GM18502 (cell line): Measurements from ENCODE around the gene RHOT1.
"Not testable (repeated sequence)": the region's sequence is repeated elsewhere in the genome, so short reads cannot be mapped to it uniquely, and the experiment has no call there.

Experiments
- ATAC-seq: cut with Tn5 transposase; IDR thresholded peaks from one replicate; pipeline ENCODE4 v1.9.1; 2021; ENCODE audit warnings: mild to moderate bottlenecking; ENCODE audit not compliant: unreplicated experiment, poor library complexity

Gene RHOT1

GRCh38 chr17:32120716-32121115 lies 21.6 kb upstream of the RHOT1 start:
- no peak for ATAC-seq

- no peak for ATAC-seq
Measured at GRCh38 chr17:32123782-32124181, 18.5 kb upstream of the RHOT1 start.

GRCh38 chr17:32124985-32125847 lies 17.1 kb upstream of the RHOT1 start:
- no peak for ATAC-seq

- no peak for ATAC-seq
Measured at GRCh38 chr17:32125848-32126153, 16.5 kb upstream of the RHOT1 start.

- no peak for ATAC-seq
Measured at GRCh38 chr17:32126325-32126724, 16.0 kb upstream of the RHOT1 start.

GRCh38 chr17:32126746-32127145 lies 15.6 kb upstream of the RHOT1 start:
- ATAC-seq: no peak

- peak; percentile 86 for ATAC-seq
Measured at GRCh38 chr17:32127158-32127897, 15.0 kb upstream of the RHOT1 start.

GRCh38 chr17:32128470-32128869 lies 13.8 kb upstream of the RHOT1 start:
- ATAC-seq: not testable (repeated sequence)

GRCh38 chr17:32135497-32136117 lies 6.7 kb upstream of the RHOT1 start:
- not testable (repeated sequence) for ATAC-seq

GRCh38 chr17:32136856-32137255 lies 5.4 kb upstream of the RHOT1 start:
- no peak for ATAC-seq

GRCh38 chr17:32139504-32139903 lies 2.8 kb upstream of the RHOT1 start:
- ATAC-seq: not testable (repeated sequence)

GRCh38 chr17:32141258-32141657 lies 1.0 kb upstream of the RHOT1 start:
- no peak for ATAC-seq

- ATAC-seq: no peak
Measured at GRCh38 chr17:32141679-32142037, 644 bp upstream of the RHOT1 start.

GRCh38 chr17:32142857-32143526 lies 690 bp downstream of the RHOT1 start:
- ATAC-seq: no peak

GRCh38 chr17:32143527-32143870 lies 1.2 kb downstream of the RHOT1 start:
- no peak for ATAC-seq

GRCh38 chr17:32144442-32144841 lies 2.1 kb downstream of the RHOT1 start:
- not testable (repeated sequence) for ATAC-seq

- ATAC-seq: no peak
Measured at GRCh38 chr17:32148351-32148750, 6.0 kb downstream of the RHOT1 start.

- ATAC-seq: no peak
Measured at GRCh38 chr17:32150358-32150757, 8.1 kb downstream of the RHOT1 start.

- no peak for ATAC-seq
Measured at GRCh38 chr17:32152130-32152529, 9.8 kb downstream of the RHOT1 start.

- ATAC-seq: no peak
Measured at GRCh38 chr17:32155896-32156295, 13.6 kb downstream of the RHOT1 start.

GRCh38 chr17:32156656-32157055 lies 14.4 kb downstream of the RHOT1 start:
- ATAC-seq: no peak
